H9 (cell line): ENCODE measurements around the gene PNMA6E. TPM values are rescaled to one million over a fixed set of nuclear protein-coding genes. Genes with fewer than 3 reads are reported as not detected.

Experiments
- DNase-seq: peaks from one replicate; pipeline ENCODE4 v3.0.0-alpha.2; 2017
- H2AFZ ChIP-seq: one replicate; pipeline ENCODE4 v1.6.1; 2013; ENCODE audit warnings: mild to moderate bottlenecking, low read length, control low read depth, moderate library complexity
- H2AK5ac ChIP-seq: 2 replicates; pipeline ENCODE4 v1.6.1; 2013; ENCODE audit warnings: low read length, control low read depth, mixed read lengths; ENCODE audit not compliant: insufficient read length
- H2BK120ac ChIP-seq: one replicate; pipeline ENCODE4 v1.6.1; 2013; ENCODE audit warnings: low read depth, mild to moderate bottlenecking, low read length, control low read depth, inconsistent platforms; ENCODE audit not compliant: poor library complexity, severe bottlenecking
- H2BK12ac ChIP-seq: 2 replicates; pipeline ENCODE4 v1.6.1; 2013; ENCODE audit warnings: low read length, control low read depth, mixed read lengths, low read depth; ENCODE audit not compliant: insufficient read length
- H2BK15ac ChIP-seq: 2 replicates; pipeline ENCODE4 v1.6.1; 2013; ENCODE audit warnings: low read depth, low read length, control low read depth
- H2BK20ac ChIP-seq: one replicate; pipeline ENCODE4 v1.6.1; 2013; ENCODE audit warnings: low read depth, mild to moderate bottlenecking, low read length, control low read depth, inconsistent platforms; ENCODE audit not compliant: poor library complexity, severe bottlenecking
- H2BK5ac ChIP-seq: 2 replicates; pipeline ENCODE4 v1.6.1; 2013; ENCODE audit warnings: low read length, control low read depth, mixed read lengths; ENCODE audit not compliant: insufficient read length
- H3K14ac ChIP-seq: 2 replicates; pipeline ENCODE4 v1.6.1; 2013; ENCODE audit warnings: low read length, control low read depth; ENCODE audit not compliant: insufficient read depth
- H3K18ac ChIP-seq: 2 replicates; pipeline ENCODE4 v1.6.1; 2013; ENCODE audit warnings: low read depth, mild to moderate bottlenecking, mixed read lengths, low read length, control low read depth; ENCODE audit not compliant: insufficient read length
- H3K23ac ChIP-seq: 2 replicates; pipeline ENCODE4 v1.6.1; 2013; ENCODE audit warnings: low read length, control low read depth, mixed read lengths, low read depth; ENCODE audit not compliant: insufficient read length
- H3K23me2 ChIP-seq: 2 replicates; pipeline ENCODE4 v1.6.1; 2013; ENCODE audit warnings: low read depth, mild to moderate bottlenecking, mixed read lengths, low read length, control low read depth; ENCODE audit not compliant: insufficient read length, poor library complexity, severe bottlenecking
- H3K27ac ChIP-seq: 2 replicates; pipeline ENCODE4 v1.5.1; 2013; ENCODE audit warnings: low read length, control low read depth, mixed read lengths, low read depth; ENCODE audit not compliant: insufficient read length
- H3K27me3 ChIP-seq: 2 replicates; pipeline ENCODE4 v1.6.1; 2013; ENCODE audit warnings: low read length, control low read depth, inconsistent platforms; ENCODE audit not compliant: insufficient read depth
- H3K4ac ChIP-seq: 2 replicates; pipeline ENCODE4 v1.6.1; 2013; ENCODE audit warnings: low read depth, mild to moderate bottlenecking, control low read depth, inconsistent platforms, low read length, moderate library complexity
- H3K4me1 ChIP-seq: 2 replicates; pipeline ENCODE4 v1.6.1; 2013; ENCODE audit warnings: low read length, control low read depth, inconsistent platforms; ENCODE audit not compliant: insufficient read depth
- H3K4me2 ChIP-seq: 2 replicates; pipeline ENCODE4 v1.6.1; 2013; ENCODE audit warnings: low read length, control low read depth, mixed read lengths; ENCODE audit not compliant: insufficient read length, insufficient read depth
- H3K56ac ChIP-seq: 2 replicates; pipeline ENCODE4 v1.6.1; 2013; ENCODE audit warnings: low read depth, mild to moderate bottlenecking, mixed read lengths, low read length, control low read depth; ENCODE audit not compliant: insufficient read length
- H3K79me1 ChIP-seq: 2 replicates; pipeline ENCODE4 v1.6.1; 2013; ENCODE audit warnings: low read depth, mild to moderate bottlenecking, moderate library complexity, low read length, control low read depth, inconsistent platforms; ENCODE audit not compliant: insufficient read depth, poor library complexity, severe bottlenecking
- H3K79me2 ChIP-seq: 2 replicates; pipeline ENCODE4 v1.6.1; 2013; ENCODE audit warnings: low read length, control low read depth, inconsistent platforms; ENCODE audit not compliant: insufficient read depth
- H3K9ac ChIP-seq: 2 replicates; pipeline ENCODE4 v1.6.1; 2013; ENCODE audit warnings: low read length, control low read depth, mixed read lengths; ENCODE audit not compliant: insufficient read length; ENCODE audit errors: extremely low read depth
- H3K9me3 ChIP-seq: one replicate; pipeline ENCODE4 v1.6.1; 2013; ENCODE audit warnings: low read depth, low read length, inconsistent platforms; ENCODE audit not compliant: control insufficient read depth
- H3T11ph ChIP-seq: one replicate; pipeline ENCODE4 v1.6.1; 2013; ENCODE audit warnings: mild to moderate bottlenecking, low read length, control low read depth, inconsistent platforms
- H4K20me1 ChIP-seq: one replicate; pipeline ENCODE4 v1.6.1; 2013; ENCODE audit not compliant: control insufficient read depth, insufficient read length, insufficient read depth
- H4K5ac ChIP-seq: 2 replicates; pipeline ENCODE4 v1.6.1; 2013; ENCODE audit warnings: low read depth, mild to moderate bottlenecking, mixed read lengths, low read length, control low read depth; ENCODE audit not compliant: insufficient read length
- H4K8ac ChIP-seq: replicated peaks from 2 replicates; pipeline ENCODE4 v1.6.1; 2013; ENCODE audit warnings: low read length, control low read depth, mixed read lengths, low read depth; ENCODE audit not compliant: insufficient read length
- H4K91ac ChIP-seq: 2 replicates; pipeline ENCODE4 v1.6.1; 2013; ENCODE audit warnings: low read depth, mild to moderate bottlenecking, moderate library complexity, mixed read lengths, low read length, control low read depth; ENCODE audit not compliant: insufficient read length
- H3K27ac Mint-ChIP-seq, 3 experiments: 2 replicates in 2 of 3; 3 replicates in 1 of 3; pipeline ENCODE4 v1.8.0; 2020 to 2021; ENCODE audit warnings: mixed read lengths in 3 of 3, mild to moderate bottlenecking in 1 of 3, moderate library complexity in 1 of 3
- H3K27me3 Mint-ChIP-seq: 2 replicates; pipeline ENCODE4 v1.8.0; 2021; ENCODE audit warnings: low read depth, mild to moderate bottlenecking, moderate library complexity, mixed read lengths
- H3K36me3 Mint-ChIP-seq, 3 experiments: 2 replicates in 2 of 3; 3 replicates in 1 of 3; pipeline ENCODE4 v1.8.0; 2020 to 2021; ENCODE audit warnings: low read depth in 3 of 3, mixed read lengths in 3 of 3; ENCODE audit not compliant: insufficient read depth in 1 of 3
- H3K4me1 Mint-ChIP-seq, 2 experiments: 2 replicates each; pipeline ENCODE4 v1.8.0; 2020; ENCODE audit warnings: mixed read lengths in 2 of 2
- H3K4me3 Mint-ChIP-seq, 2 experiments: 2 replicates in 1 of 2; 3 replicates in 1 of 2; pipeline ENCODE4 v1.8.0; 2020 to 2021; ENCODE audit warnings: mild to moderate bottlenecking in 2 of 2, mixed read lengths in 2 of 2, moderate library complexity in 1 of 2
- H3K9me3 Mint-ChIP-seq, 2 experiments: 2 replicates in 1 of 2; 3 replicates in 1 of 2; pipeline ENCODE4 v1.8.0; 2020; ENCODE audit warnings: mild to moderate bottlenecking in 2 of 2, mixed read lengths in 2 of 2, moderate library complexity in 1 of 2
- WGBS: extraction: QIAGEN DNeasy Blood & Tissue Kit; methylation state at CpG from one replicate; pipeline ENCODE4 v1.1.7; 2013; ENCODE audit warnings: missing lambda C conversion rate, low lambda C conversion rate, mixed read lengths; ENCODE audit not compliant: insufficient read length; ENCODE audit errors: extremely low coverage; 5-methylcytosine and 5-hydroxymethylcytosine counted together
- total RNA-seq: library from RNA; stranded (reverse); gene quantifications from 2 replicates; pipeline ENCODE4 v1.2.1, GENCODE V29; 2021
- TF ChIP-seq, protein P1 (sequence below): fragments of 200-600 bp; sonication (generic); conservative IDR thresholded peaks from 3 replicates; pipeline ENCODE4 v1.8.0; 2021; ENCODE audit warnings: antibody characterized with exemption, mild to moderate bottlenecking

Gene PNMA6E
- total RNA-seq, 1 experiment from 2014 or later, result not detected

- Histone ChIP-seq H3K27me3 (no peaks in the 10 kb centered on the region), H4K8ac (no peak overlapping the region), H4K5ac (no peak overlapping the region), H3K56ac (no peak overlapping the region), H2AFZ (no peak overlapping the region), H3K4ac (no peak overlapping the region), H3K9ac (no peak overlapping the region), H3T11ph (no peak overlapping the region), H2BK12ac (no peak overlapping the region), H3K79me2 (no peaks in the 10 kb centered on the region), H3K23me2 (no peaks in the 10 kb centered on the region), H4K20me1 (no peaks in the 10 kb centered on the region), H3K79me1 (no peaks in the 10 kb centered on the region), H3K4me2 (no peak overlapping the region), H2BK5ac (no peak overlapping the region), H4K91ac (no peak overlapping the region), H3K4me1 (no peaks in the 10 kb centered on the region), H2AK5ac (no peak overlapping the region), H2BK120ac (no peak overlapping the region), H3K27ac (no peak overlapping the region), H3K9me3 (peaks cover 51% of the 10 kb centered on the region), H3K18ac (no peak overlapping the region), H3K14ac (no peak overlapping the region), H2BK20ac (no peak overlapping the region), H3K23ac (no peak overlapping the region), H2BK15ac (no peak overlapping the region)
- Mint-ChIP-seq H3K36me3 (peaks cover 4 to 12% (median 8%) of the 10 kb centered on the region in 3 experiments; a peak in 5 of 7 replicates), H3K9me3 (peaks cover 58 to 65% of the 10 kb centered on the region in 2 experiments), H3K27me3 (peaks cover 4% of the 10 kb centered on the region), H3K27ac (no peak overlapping the region), H3K4me1 (peaks cover 9 to 12% of the 10 kb centered on the region in 2 experiments), H3K4me3 (no peak overlapping the region)
- WGBS, result no CpG with 5 or more reads among the region's 3 CpGs
- TF ChIP-seq, protein P1, sequence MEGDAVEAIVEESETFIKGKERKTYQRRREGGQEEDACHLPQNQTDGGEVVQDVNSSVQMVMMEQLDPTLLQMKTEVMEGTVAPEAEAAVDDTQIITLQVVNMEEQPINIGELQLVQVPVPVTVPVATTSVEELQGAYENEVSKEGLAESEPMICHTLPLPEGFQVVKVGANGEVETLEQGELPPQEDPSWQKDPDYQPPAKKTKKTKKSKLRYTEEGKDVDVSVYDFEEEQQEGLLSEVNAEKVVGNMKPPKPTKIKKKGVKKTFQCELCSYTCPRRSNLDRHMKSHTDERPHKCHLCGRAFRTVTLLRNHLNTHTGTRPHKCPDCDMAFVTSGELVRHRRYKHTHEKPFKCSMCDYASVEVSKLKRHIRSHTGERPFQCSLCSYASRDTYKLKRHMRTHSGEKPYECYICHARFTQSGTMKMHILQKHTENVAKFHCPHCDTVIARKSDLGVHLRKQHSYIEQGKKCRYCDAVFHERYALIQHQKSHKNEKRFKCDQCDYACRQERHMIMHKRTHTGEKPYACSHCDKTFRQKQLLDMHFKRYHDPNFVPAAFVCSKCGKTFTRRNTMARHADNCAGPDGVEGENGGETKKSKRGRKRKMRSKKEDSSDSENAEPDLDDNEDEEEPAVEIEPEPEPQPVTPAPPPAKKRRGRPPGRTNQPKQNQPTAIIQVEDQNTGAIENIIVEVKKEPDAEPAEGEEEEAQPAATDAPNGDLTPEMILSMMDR, result no peak
- no peak for DNase-seq
These were observed 23.4 kb downstream of the PNMA6E start for GRCh38 chrX:153377727-153378126.
